Calu3 (cell line): ENCODE results near the gene NHLRC1. TPM values are rescaled to one million over a fixed set of nuclear protein-coding genes. Genes with fewer than 3 reads are reported as not detected.

ENCODE experiments used
- BruUV-seq: library from RNA; stranded (reverse); fragments of 400-500 nt; replicated peaks from 2 replicates; lab custom pipeline; 2021; lab: Mats Ljungman, UMichigan
- CTCF ChIA-PET: fragments of 300-600 bp; sonication (Branson Sonifier 250); formaldehyde crosslinking; loops from one replicate; lab custom pipeline; 2022; ENCODE audit warnings: antibody characterized with exemption; lab: Charles Lee
- DNase-seq: peaks from one replicate; pipeline ENCODE4 v3.0.0; 2022
- H3K27ac Mint-ChIP-seq: one replicate; pipeline ENCODE4 v1.8.0; 2022; ENCODE audit warnings: mixed read lengths; ENCODE audit not compliant: unreplicated experiment
- H3K27me3 Mint-ChIP-seq: one replicate; pipeline ENCODE4 v1.8.0; 2022; ENCODE audit warnings: mixed read lengths; ENCODE audit not compliant: unreplicated experiment
- H3K36me3 Mint-ChIP-seq: one replicate; pipeline ENCODE4 v1.8.0; 2022; ENCODE audit warnings: mild to moderate bottlenecking, moderate library complexity, mixed read lengths; ENCODE audit not compliant: insufficient read depth, unreplicated experiment
- H3K4me1 Mint-ChIP-seq: one replicate; pipeline ENCODE4 v1.8.0; 2022; ENCODE audit warnings: mild to moderate bottlenecking, low read depth, mixed read lengths; ENCODE audit not compliant: unreplicated experiment
- H3K4me3 Mint-ChIP-seq: one replicate; pipeline ENCODE4 v1.8.0; 2022; ENCODE audit warnings: mild to moderate bottlenecking, low read depth, moderate library complexity, mixed read lengths; ENCODE audit not compliant: unreplicated experiment
- H3K9me3 Mint-ChIP-seq: one replicate; pipeline ENCODE4 v1.8.0; 2022; ENCODE audit warnings: low read depth, mixed read lengths; ENCODE audit not compliant: unreplicated experiment
- CTCF ChIP-seq: fragments of 200-600 bp; IDR thresholded peaks from one replicate; pipeline ENCODE4 v1.8.0; 2022; ENCODE audit warnings: antibody characterized with exemption; ENCODE audit not compliant: unreplicated experiment
- intact Hi-C: fragments of 100-400 bp; cut with micrococcal nuclease; formaldehyde crosslinking; loops from one replicate; pipeline ENCODE4 v1.10.0; 2022; ENCODE audit not compliant: unreplicated experiment
- total RNA-seq: library from RNA; stranded (reverse); gene quantifications from 2 replicates; pipeline ENCODE4 v1.2.3, GENCODE V29; 2022

The NHLRC1 gene
- total RNA-seq, 1 experiment from 2014 or later = 0.92 TPM

GRCh38 chr6:18121580-18122127, 823 bp downstream of the NHLRC1 start:
- no peaks in the 10 kb centered on the region for H3K27me3 Mint-ChIP-seq
- BruUV-seq = no TSS peak
- H3K27ac Mint-ChIP-seq = no peak overlapping the region
- H3K9me3 Mint-ChIP-seq = no peaks in the 10 kb centered on the region
- intact Hi-C loops = loop anchor here (10.0 kb wide), 1 partner anchor 137 kb away; the partner anchor contains the start of gene KIF13A
- H3K4me3 Mint-ChIP-seq = no peak overlapping the region
- H3K36me3 Mint-ChIP-seq = peaks cover 6% of the 10 kb centered on the region
- TF ChIP-seq CTCF = no peak
- no peak for DNase-seq
- CTCF ChIA-PET = no interaction called here
- no peaks in the 10 kb centered on the region for H3K4me1 Mint-ChIP-seq

GRCh38 chr6:18119236-18119635, 3.2 kb downstream of the NHLRC1 start:
- CTCF ChIA-PET = no interaction called here
- TF ChIP-seq CTCF = no peak
- Mint-ChIP-seq H3K4me1 (no peaks in the 10 kb centered on the region), H3K9me3 (no peaks in the 10 kb centered on the region), H3K27ac (no peak overlapping the region), H3K4me3 (no peak overlapping the region), H3K27me3 (no peaks in the 10 kb centered on the region), H3K36me3 (peaks cover 6% of the 10 kb centered on the region)
- DNase-seq = no peak
- intact Hi-C loops = no loop called here
- no TSS peak for BruUV-seq

GRCh38 chr6:18118330-18118729, 4.1 kb downstream of the NHLRC1 start:
- peaks cover 6% of the 10 kb centered on the region for H3K36me3 Mint-ChIP-seq
- intact Hi-C loops = no loop called here
- H3K9me3 Mint-ChIP-seq = no peaks in the 10 kb centered on the region
- H3K4me3 Mint-ChIP-seq = no peak overlapping the region
- H3K27me3 Mint-ChIP-seq = no peaks in the 10 kb centered on the region
- no peak for DNase-seq
- BruUV-seq = no TSS peak
- no peaks in the 10 kb centered on the region for H3K4me1 Mint-ChIP-seq
- no peak overlapping the region for H3K27ac Mint-ChIP-seq
- TF ChIP-seq CTCF = no peak
- CTCF ChIA-PET = no interaction called here

GRCh38 chr6:18117136-18117535, 5.3 kb downstream of the NHLRC1 start:
- H3K27ac Mint-ChIP-seq = no peak overlapping the region
- no peaks in the 10 kb centered on the region for H3K4me1 Mint-ChIP-seq
- H3K4me3 Mint-ChIP-seq = no peak overlapping the region
- intact Hi-C loops = no loop called here
- no peak for TF ChIP-seq CTCF
- CTCF ChIA-PET = no interaction called here
- no peaks in the 10 kb centered on the region for H3K27me3 Mint-ChIP-seq
- DNase-seq = no peak
- H3K36me3 Mint-ChIP-seq = no peaks in the 10 kb centered on the region
- BruUV-seq = no TSS peak
- H3K9me3 Mint-ChIP-seq = no peaks in the 10 kb centered on the region
